ENCODE measurements around the gene PFDN5. TPM values are rescaled to one million over a fixed set of nuclear protein-coding genes. Genes with fewer than 3 reads are reported as not detected.
A peak's percentile ranks its signal among the peaks of the same experiment; 100 is the strongest.

The PFDN5 gene
- total and polyA plus RNA-seq, 9 of the 15 experiments (the other 6 are each of a cell fraction or from before 2014, with no cell fraction given): 361 to 1,636 (median 742) TPM

- TF ChIP-seq ZNF655 (CRISPR knock-in tag; IDR thresholded peaks at IDR 0.05): no peak
- TF ChIP-seq, protein P1, sequence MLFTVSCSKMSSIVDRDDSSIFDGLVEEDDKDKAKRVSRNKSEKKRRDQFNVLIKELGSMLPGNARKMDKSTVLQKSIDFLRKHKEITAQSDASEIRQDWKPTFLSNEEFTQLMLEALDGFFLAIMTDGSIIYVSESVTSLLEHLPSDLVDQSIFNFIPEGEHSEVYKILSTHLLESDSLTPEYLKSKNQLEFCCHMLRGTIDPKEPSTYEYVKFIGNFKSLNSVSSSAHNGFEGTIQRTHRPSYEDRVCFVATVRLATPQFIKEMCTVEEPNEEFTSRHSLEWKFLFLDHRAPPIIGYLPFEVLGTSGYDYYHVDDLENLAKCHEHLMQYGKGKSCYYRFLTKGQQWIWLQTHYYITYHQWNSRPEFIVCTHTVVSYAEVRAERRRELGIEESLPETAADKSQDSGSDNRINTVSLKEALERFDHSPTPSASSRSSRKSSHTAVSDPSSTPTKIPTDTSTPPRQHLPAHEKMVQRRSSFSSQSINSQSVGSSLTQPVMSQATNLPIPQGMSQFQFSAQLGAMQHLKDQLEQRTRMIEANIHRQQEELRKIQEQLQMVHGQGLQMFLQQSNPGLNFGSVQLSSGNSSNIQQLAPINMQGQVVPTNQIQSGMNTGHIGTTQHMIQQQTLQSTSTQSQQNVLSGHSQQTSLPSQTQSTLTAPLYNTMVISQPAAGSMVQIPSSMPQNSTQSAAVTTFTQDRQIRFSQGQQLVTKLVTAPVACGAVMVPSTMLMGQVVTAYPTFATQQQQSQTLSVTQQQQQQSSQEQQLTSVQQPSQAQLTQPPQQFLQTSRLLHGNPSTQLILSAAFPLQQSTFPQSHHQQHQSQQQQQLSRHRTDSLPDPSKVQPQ (CRISPR knock-in tag; IDR thresholded peaks at IDR 0.05; ENCODE audit: borderline replicate concordance): no peak
- no peak for TF ChIP-seq ZNF217 (CRISPR knock-in tag; IDR thresholded peaks at IDR 0.05)
- TF ChIP-seq POLR2AphosphoS5 (IDR thresholded peaks at IDR 0.05; ENCODE audit: control insufficient read depth, insufficient read depth, low read depth, low read length): peak; percentile 90
- TF ChIP-seq NUFIP1 (IDR thresholded peaks at IDR 0.05; ENCODE audit: partially characterized antibody): no peak
- TF ChIP-seq CEBPZ (IDR thresholded peaks at IDR 0.05; ENCODE audit: borderline replicate concordance, low read depth, low read length): no peak
- peak; percentile 60; the same call in 1 of the 2 replicates for TF ChIP-seq CXXC5 (CRISPR knock-in tag; IDR thresholded peaks at IDR 0.05)
- peak in 1 of 2 experiments; percentile 17; a peak in 1 of 4 replicates for TF ChIP-seq RAD21 (CRISPR knock-in tag; conservative IDR thresholded peaks at IDR 0.05 in 1 of 2, IDR thresholded peaks at IDR 0.05 in 1 of 2)
- peak; percentile 94 to 97 for TF ChIP-seq MNT (conservative IDR thresholded peaks at IDR 0.05)
- peak in 1 of 2 experiments; percentile 69; a peak in 1 of 4 replicates for TF ChIP-seq ZNF639 (CRISPR knock-in tag; conservative IDR thresholded peaks at IDR 0.05 in 1 of 2, IDR thresholded peaks at IDR 0.05 in 1 of 2)
- peak; percentile 90 for TF ChIP-seq ETV5 (CRISPR knock-in tag; IDR thresholded peaks at IDR 0.05; ENCODE audit: low read depth)
- TF ChIP-seq CC2D1A (IDR thresholded peaks at IDR 0.05): 0 out of 2 replicates have a peak, but pooled peaks have one; percentile 18
- no peak for TF ChIP-seq KDM1A (IDR thresholded peaks at IDR 0.05)
- peak; percentile 23 for TF ChIP-seq POU5F1 (IDR thresholded peaks at IDR 0.05; ENCODE audit: borderline replicate concordance, low read depth, low read length, partially characterized antibody)
These were observed at the start of gene PFDN5 (continued) for GRCh38 chr12:53295070-53295890.

All from K562 (cell line).